ACHN (cell line): Measurements from ENCODE around the gene SORCS3.
A peak's percentile ranks its signal among the peaks of the same experiment; 100 is the strongest.

ENCODE experiments used
- DNase-seq: peaks from one replicate; pipeline ENCODE4 v3.0.0-alpha.2; 2015
- in situ Hi-C: cut with HindIII; loops from 2 replicates; pipeline ENCODE4 v1.10.0; 2017; ENCODE audit warnings: low sequenced_read_pairs, low pct_ligation_motif_present, low pct_unique_long_range_greater_than_20kb

The SORCS3 gene

DNA sequence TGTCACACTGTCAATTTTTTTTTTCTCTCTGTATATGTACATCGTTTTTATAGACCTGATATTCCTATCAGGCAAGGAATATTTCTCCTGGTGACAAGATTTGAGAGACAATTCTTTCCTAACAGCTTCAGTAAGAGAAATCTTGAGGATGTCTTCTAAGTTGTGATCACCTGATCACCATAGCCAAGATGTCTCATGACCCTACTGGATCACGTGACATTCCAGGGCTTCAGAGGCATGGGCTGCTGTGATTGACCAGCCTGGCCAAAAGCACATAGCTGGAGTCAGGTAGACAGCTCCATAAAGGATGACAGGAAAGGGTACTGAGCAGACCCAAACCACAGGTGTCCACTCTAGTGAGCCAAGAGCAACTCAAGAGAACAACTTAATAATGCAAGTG lies 444.9 kb downstream of the SORCS3 start:
- DNase-seq = no peak
- in situ Hi-C loops = no loop called here

DNA sequence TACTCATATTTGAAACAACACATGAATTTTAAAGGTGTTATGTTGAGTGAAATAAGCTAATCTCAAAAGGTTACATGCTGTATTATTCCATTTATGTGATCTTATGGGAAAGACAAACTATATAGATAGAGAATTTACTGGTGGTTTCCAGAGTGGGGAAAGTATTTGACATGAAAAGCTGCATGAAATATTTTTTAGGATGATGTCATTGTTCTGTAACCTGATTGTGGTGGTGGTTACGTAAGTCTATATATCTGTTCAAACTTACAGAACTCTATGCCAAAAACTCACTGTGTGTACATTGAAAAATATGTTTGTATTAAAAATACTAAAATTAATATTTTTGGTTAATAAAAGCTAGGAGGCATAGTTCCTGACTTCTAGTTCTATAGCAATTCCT lies 453.0 kb downstream of the SORCS3 start:
- in situ Hi-C loops = no loop called here
- no peak for DNase-seq

- DNase-seq = no peak
- in situ Hi-C loops = no loop called here
Observed at GRCh38 chr10:105096316-105096715, 455.2 kb downstream of the SORCS3 start.

DNA sequence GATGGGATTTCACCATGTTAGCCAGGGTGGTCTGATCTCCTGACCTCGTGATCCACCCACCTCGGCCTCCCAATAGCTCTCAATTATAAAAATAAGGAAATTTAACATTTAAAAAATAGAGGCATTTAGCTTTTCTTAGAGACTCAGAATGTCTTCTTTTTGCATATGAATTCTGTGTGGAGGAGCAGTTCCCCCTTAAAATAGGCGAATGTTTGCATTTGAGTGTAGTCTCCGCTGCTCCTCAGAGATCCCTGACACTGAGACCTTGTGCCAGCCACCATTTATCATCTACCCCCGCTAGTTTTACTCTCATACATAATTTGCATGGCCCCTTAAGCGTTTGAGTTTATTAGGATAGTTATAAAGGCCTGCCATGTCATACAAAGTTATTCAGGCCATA lies 461.9 kb downstream of the SORCS3 start:
- DNase-seq = no peak
- in situ Hi-C loops = no loop called here

DNA sequence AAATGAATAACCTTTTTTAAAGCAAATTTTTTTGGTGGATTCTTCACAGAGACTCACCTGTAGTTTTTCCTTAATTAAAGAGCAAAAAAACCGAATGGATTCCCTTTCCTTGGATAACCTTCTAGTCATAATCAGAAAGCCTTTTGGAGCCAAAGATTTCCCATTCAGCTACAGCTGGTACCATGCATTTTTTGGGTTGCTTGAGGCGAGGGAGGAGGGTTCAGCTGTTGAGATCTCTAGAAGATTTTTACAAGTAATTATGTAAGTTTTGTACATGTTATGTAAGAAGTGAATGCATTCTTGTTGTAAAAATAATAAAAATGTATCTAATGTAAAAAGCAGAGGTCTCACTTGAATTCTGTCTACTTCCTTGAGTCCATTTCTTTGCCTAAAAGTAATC lies 463.2 kb downstream of the SORCS3 start:
- in situ Hi-C loops = no loop called here
- DNase-seq = no peak

- in situ Hi-C loops = no loop called here
- no peak for DNase-seq
Observed at GRCh38 chr10:105109164-105109563, 468.1 kb downstream of the SORCS3 start.

- no peak for DNase-seq
- in situ Hi-C loops = no loop called here
Observed at GRCh38 chr10:105112862-105113261, 471.8 kb downstream of the SORCS3 start.

DNA sequence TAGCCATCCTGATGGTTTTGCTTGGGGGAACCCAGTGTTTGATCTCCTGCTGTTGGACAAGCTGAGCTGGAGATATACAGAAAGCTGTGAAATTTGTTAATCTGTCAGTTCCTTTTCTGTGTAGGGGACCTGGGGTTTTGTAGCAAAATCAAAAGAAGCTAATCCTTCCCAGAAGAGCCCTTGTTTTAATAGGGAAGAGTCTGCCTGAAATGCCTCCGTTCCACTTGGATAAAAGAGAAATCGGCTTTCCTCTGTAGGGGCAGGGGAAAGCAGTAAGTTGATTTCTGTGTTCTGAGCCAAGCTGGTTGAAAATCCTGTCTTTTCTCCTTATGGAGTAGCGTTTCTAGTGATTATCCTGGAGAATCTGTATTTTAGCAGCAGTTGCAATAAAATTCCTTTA lies 472.6 kb downstream of the SORCS3 start:
- no peak for DNase-seq
- in situ Hi-C loops = no loop called here

GRCh38 chr10:105121743-105122142 lies 480.7 kb downstream of the SORCS3 start:
- no peak for DNase-seq
- in situ Hi-C loops = no loop called here

- DNase-seq = no peak
- in situ Hi-C loops = no loop called here
Observed at GRCh38 chr10:105128111-105128510, 487.0 kb downstream of the SORCS3 start.

- in situ Hi-C loops = no loop called here
- DNase-seq = no peak
Observed at GRCh38 chr10:105138358-105138757, 497.3 kb downstream of the SORCS3 start.

- DNase-seq = no peak
- in situ Hi-C loops = no loop called here
Observed at GRCh38 chr10:105139363-105139896, 498.3 kb downstream of the SORCS3 start.

- no peak for DNase-seq
- in situ Hi-C loops = no loop called here
Observed at GRCh38 chr10:105140600-105140999, 499.5 kb downstream of the SORCS3 start.

DNA sequence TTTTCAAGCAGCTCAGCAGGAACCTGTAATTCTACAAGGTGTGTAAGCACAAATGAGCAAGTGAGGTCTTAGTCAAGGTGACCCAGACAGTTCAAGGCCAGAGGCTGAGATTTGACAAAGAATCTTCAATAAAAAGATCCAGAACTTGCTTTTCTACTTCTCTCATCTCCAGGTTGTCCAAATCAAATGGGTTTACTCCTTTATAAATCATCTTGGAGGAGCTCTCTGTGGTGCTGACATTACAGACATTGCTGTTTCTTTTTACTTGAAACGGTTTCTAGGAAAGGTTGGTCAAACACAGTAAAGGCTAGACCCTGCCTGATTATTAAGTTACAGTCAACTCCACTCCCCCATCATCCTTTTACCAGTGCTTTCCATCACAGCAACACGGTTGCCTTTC lies 504.6 kb downstream of the SORCS3 start:
- no peak for DNase-seq
- in situ Hi-C loops = no loop called here

GRCh38 chr10:105146436-105146835 lies 505.3 kb downstream of the SORCS3 start:
- in situ Hi-C loops = no loop called here
- no peak for DNase-seq

DNA sequence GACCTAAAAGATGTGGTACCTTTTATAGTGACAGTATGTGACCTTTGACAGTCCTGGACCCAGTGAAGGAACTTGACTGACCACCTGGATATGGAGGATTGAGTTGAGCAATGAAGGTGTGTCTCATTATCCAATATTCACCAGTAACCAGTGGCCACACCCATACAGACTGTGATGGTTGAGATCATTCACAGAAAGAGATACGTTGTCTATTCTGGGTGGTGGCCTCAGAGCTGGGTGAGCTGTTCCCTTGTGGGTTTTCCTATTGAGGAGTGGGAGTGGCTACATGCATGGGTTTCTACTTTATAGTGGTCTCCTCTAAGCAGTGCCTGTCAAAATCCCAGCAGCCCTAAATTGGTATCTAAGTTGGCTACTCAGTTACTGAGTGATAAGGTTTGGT lies 507.4 kb downstream of the SORCS3 start:
- in situ Hi-C loops = no loop called here

GRCh38 chr10:105148921-105149320 lies 507.8 kb downstream of the SORCS3 start:
- in situ Hi-C loops = no loop called here
- peak; percentile 83 for DNase-seq

More for the DNA sequence above, 507.4 kb downstream of the SORCS3 start:
- peak; percentile 13 for DNase-seq

DNA sequence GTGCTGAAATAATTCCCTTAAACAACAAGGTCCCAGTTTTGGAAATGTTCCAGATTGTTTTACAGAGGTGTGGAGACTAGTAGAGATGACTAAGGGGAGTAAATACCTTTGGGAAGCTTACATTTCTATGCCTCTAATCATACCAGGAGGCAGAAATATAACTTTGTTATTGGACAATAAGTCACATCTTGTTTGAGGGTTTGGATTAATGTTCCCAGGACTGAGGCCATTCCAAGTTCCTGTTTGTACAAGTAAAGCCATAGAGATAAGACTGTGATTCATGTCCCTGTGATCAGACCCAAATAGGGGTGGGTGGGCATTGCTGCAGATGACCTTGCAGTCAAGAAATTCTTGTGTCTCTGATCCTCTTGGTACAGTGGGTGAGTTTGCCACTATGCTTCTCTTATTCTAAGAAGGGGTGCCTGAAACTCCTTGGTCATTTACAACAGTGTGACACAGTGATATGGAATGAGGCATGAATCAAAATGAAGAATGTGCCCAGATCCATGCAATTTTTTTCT lies 508.3 kb downstream of the SORCS3 start:
- in situ Hi-C loops = no loop called here
- DNase-seq = peak; percentile 82

DNA sequence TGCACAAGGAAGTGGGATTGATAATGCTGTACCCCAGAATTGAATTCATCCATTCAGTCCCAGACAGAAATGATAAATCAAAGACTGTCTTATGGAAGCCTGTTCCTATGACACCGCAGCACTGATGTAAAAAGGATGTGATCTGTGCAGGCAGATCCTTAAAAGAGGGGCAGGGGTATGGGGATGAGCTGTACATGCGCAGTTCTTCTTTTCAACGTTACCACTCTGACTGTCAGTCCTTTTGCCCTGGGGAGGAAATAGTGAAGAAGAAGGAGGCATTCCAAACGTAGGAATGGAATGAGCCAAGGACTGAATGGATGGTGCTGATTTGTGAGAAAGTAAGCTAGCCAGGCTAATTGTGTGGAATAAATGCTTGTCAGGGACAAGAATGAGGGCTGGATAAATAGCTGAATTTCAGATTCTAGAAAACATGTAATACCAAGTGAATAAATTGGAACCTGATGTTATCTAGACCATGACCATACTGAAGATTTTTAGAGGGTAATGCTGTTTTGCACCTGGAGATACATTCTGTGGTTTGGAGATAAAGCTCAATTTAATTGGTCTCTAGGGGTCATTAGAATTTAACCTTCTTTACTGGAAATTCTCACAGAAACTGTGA lies 509.3 kb downstream of the SORCS3 start:
- in situ Hi-C loops = no loop called here
- DNase-seq = peak; percentile 6

- in situ Hi-C loops = no loop called here
- DNase-seq = no peak
Observed at GRCh38 chr10:105154736-105155135, 513.6 kb downstream of the SORCS3 start.
